A673 (cell line): Measurements from ENCODE around the gene CLDND2. TPM values are rescaled to one million over a fixed set of nuclear protein-coding genes. Genes with fewer than 3 reads are reported as not detected.

Experiments used
- BruUV-seq: library from RNA; stranded (reverse); fragments of 400-500 nt; replicated peaks from 2 replicates; lab custom pipeline; 2021; lab: Mats Ljungman, UMichigan
- CTCF ChIA-PET: fragments of 300-600 bp; sonication (Branson Sonifier 250); formaldehyde crosslinking; loops from one replicate; lab custom pipeline; 2022; ENCODE audit warnings: antibody characterized with exemption; lab: Charles Lee
- POLR2A ChIA-PET: fragments of 300-600 bp; sonication (Branson Sonifier 250); formaldehyde crosslinking; loops from one replicate; lab custom pipeline; 2022; ENCODE audit warnings: antibody characterized with exemption; ENCODE audit not compliant: low non-redundant PET; lab: Charles Lee
- DNase-seq: peaks from one replicate; pipeline ENCODE4 v3.0.0-alpha.2; 2015; ENCODE audit warnings: low spot score
- H3K27ac ChIP-seq: fragments of 200-600 bp; sonication (generic); 2 replicates; pipeline ENCODE4 v1.5.1; 2016; ENCODE audit warnings: mixed run types, low read depth, mild to moderate bottlenecking, mixed read lengths, antibody characterized with exemption, low read length; ENCODE audit not compliant: poor library complexity, severe bottlenecking
- H3K27me3 ChIP-seq: fragments of 200-600 bp; sonication (generic); replicated peaks from 2 replicates; pipeline ENCODE4 v1.6.1; 2017; ENCODE audit warnings: mixed run types, low read depth, mild to moderate bottlenecking, mixed read lengths, antibody characterized with exemption, low read length; ENCODE audit not compliant: insufficient read depth, poor library complexity
- H3K36me3 ChIP-seq: fragments of 200-600 bp; sonication (generic); 2 replicates; pipeline ENCODE4 v1.6.1; 2016; ENCODE audit warnings: mixed run types, mild to moderate bottlenecking, mixed read lengths, antibody characterized with exemption, low read length; ENCODE audit not compliant: insufficient read depth, poor library complexity, severe bottlenecking
- H3K4me1 ChIP-seq: fragments of 200-600 bp; sonication (generic); 2 replicates; pipeline ENCODE4 v1.6.1; 2017; ENCODE audit warnings: mixed run types, mild to moderate bottlenecking, mixed read lengths, antibody characterized with exemption, low read length; ENCODE audit not compliant: insufficient read depth, poor library complexity, severe bottlenecking
- H3K4me3 ChIP-seq: fragments of 200-600 bp; sonication (generic); 2 replicates; pipeline ENCODE4 v1.5.1; 2016; ENCODE audit warnings: low read depth, mixed run types, mild to moderate bottlenecking, mixed read lengths, low read length; ENCODE audit not compliant: poor library complexity, severe bottlenecking
- H3K9me3 ChIP-seq: fragments of 200-600 bp; sonication (generic); 2 replicates; pipeline ENCODE4 v1.6.1; 2016; ENCODE audit warnings: mixed run types, low read depth, mild to moderate bottlenecking, mixed read lengths, antibody characterized with exemption, low read length; ENCODE audit not compliant: poor library complexity, severe bottlenecking
- EZH2 ChIP-seq: fragments of 200-600 bp; sonication (generic); IDR thresholded peaks from 2 replicates; pipeline ENCODE4 v1.6.1; 2017; ENCODE audit warnings: borderline replicate concordance, low read depth, mild to moderate bottlenecking, mixed read lengths, antibody characterized with exemption, low read length; ENCODE audit not compliant: poor library complexity, severe bottlenecking
- intact Hi-C: fragments of 100-400 bp; cut with micrococcal nuclease; formaldehyde crosslinking; loops from one replicate; pipeline ENCODE4 v1.10.0; 2022; ENCODE audit not compliant: unreplicated experiment
- total RNA-seq: library from RNA; stranded (reverse); gene quantifications from 2 replicates; pipeline ENCODE4 v1.2.3, GENCODE V29; 2021
- TF ChIP-seq, protein P1 (sequence below): fragments of 300-800, 200-600 bp; sonication (generic); conservative IDR thresholded peaks from 2 replicates; pipeline ENCODE4 v1.5.1; 2017; ENCODE audit warnings: low read depth, mild to moderate bottlenecking, antibody characterized with exemption, low read length, moderate library complexity, mixed read lengths

CLDND2 gene
- total RNA-seq, 1 experiment from 2014 or later = not detected

DNA sequence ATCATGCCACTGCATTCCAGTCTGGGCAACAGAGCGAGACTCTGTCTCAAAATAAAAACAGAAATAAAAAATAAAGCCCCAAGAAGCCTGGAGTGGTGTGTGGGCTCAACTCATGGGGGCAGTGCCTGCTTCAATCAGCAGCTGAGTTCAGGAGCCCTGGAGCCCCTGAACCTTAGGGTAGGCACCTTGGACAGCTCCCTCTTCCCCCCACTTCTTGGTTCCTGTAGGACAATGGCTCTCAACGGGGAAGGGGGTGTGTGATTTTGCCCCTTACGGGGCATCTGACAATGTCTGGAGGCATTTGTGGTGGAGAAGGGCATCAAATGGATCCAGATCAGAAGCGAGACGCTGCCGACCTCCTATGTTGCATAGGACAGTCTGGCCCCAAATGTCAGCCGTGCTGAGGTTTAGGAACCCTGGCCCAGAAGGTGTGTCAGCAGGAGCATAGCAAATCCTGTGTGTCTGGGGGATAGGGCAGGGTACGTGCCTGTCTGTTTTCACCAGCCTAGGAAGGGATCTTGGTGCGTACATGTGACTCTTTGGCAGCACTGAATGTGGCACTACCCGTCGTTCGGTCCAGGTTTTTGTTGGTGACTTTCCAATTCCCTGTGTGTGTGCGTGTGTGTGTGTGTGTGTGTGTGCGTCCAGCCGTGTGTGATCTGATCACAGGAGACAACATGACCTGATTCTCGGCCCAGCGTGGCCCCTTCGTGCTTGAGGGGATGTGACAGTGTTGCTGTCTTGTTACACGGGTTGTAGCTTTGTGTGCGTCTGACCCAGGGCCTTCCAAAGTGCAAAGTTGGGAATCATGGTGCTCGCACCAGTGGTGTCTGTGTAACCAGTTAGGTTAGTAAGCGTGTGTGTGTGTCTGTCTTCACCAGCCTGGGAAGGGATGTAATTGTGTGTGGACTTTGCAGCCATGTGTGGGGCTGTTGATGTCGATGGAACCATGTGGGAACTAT, 49.8 kb downstream of the CLDND2 start:
- DNase-seq = no peak
- ChIA-PET POLR2A (no interaction called here), CTCF (no interaction called here)
- H3K27me3 ChIP-seq = no peaks in the 10 kb centered on the region
- no peak overlapping the region for H3K4me3 ChIP-seq
- TF ChIP-seq, protein P1, sequence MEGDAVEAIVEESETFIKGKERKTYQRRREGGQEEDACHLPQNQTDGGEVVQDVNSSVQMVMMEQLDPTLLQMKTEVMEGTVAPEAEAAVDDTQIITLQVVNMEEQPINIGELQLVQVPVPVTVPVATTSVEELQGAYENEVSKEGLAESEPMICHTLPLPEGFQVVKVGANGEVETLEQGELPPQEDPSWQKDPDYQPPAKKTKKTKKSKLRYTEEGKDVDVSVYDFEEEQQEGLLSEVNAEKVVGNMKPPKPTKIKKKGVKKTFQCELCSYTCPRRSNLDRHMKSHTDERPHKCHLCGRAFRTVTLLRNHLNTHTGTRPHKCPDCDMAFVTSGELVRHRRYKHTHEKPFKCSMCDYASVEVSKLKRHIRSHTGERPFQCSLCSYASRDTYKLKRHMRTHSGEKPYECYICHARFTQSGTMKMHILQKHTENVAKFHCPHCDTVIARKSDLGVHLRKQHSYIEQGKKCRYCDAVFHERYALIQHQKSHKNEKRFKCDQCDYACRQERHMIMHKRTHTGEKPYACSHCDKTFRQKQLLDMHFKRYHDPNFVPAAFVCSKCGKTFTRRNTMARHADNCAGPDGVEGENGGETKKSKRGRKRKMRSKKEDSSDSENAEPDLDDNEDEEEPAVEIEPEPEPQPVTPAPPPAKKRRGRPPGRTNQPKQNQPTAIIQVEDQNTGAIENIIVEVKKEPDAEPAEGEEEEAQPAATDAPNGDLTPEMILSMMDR = no peak
- no peak for TF ChIP-seq EZH2
- no peaks in the 10 kb centered on the region for H3K36me3 ChIP-seq
- H3K9me3 ChIP-seq = no peaks in the 10 kb centered on the region
- H3K4me1 ChIP-seq = no peaks in the 10 kb centered on the region
- intact Hi-C loops = no loop called here
- no peak overlapping the region for H3K27ac ChIP-seq
- no TSS peak for BruUV-seq

DNA sequence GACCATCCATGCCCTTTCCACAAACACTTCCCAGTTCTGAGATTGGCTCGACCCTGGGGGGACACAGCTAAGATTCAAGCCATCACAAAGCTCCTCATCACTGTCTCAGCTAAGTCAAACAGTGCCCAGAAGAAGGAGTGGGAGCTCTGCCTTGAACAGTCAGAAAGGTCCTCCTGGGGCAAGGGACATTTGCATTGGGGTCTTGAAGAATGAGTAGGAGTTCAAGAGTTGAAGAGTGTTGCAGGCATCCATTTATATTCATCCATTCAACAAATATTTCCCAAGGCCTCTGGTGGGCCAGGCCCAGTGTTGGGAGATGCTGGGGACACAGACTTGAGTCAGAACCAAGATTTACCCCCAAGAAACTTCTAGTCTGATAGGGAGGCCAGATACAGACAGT, 50.8 kb downstream of the CLDND2 start:
- no peaks in the 10 kb centered on the region for H3K27me3 ChIP-seq
- H3K4me1 ChIP-seq = no peaks in the 10 kb centered on the region
- BruUV-seq = no TSS peak
- H3K9me3 ChIP-seq = no peaks in the 10 kb centered on the region
- no peaks in the 10 kb centered on the region for H3K36me3 ChIP-seq
- DNase-seq = no peak
- CTCF ChIA-PET = no interaction called here
- TF ChIP-seq, protein P1 = no peak
- no peak for TF ChIP-seq EZH2
- no peak overlapping the region for H3K4me3 ChIP-seq
- H3K27ac ChIP-seq = no peak overlapping the region
- POLR2A ChIA-PET = no interaction called here
- intact Hi-C loops = no loop called here

GRCh38 chr19:51317376-51317775, 51.4 kb downstream of the CLDND2 start:
- Histone ChIP-seq H3K36me3 (no peaks in the 10 kb centered on the region), H3K27ac (no peak overlapping the region), H3K4me3 (no peak overlapping the region), H3K9me3 (no peaks in the 10 kb centered on the region), H3K4me1 (no peaks in the 10 kb centered on the region), H3K27me3 (no peaks in the 10 kb centered on the region)
- CTCF ChIA-PET = no interaction called here
- POLR2A ChIA-PET = no interaction called here
- no peak for DNase-seq
- TF ChIP-seq, protein P1 = no peak
- TF ChIP-seq EZH2 = no peak
- no TSS peak for BruUV-seq
- intact Hi-C loops = no loop called here

Other genes with a start within 250 kb of the CLDND2 start
- gene SIGLEC9, start 244.1 kb downstream of the CLDND2 start, total RNA-seq = not detected in 2 replicates
- gene SIGLEC7, start 226.7 kb downstream of the CLDND2 start, total RNA-seq = not detected in 2 replicates
- not detected in 2 replicates for gene CD33, start 143.9 kb downstream of the CLDND2 start, total RNA-seq
- gene SIGLECL1, start 117.9 kb downstream of the CLDND2 start, total RNA-seq = not detected in 2 replicates
- 0.39 and 0.94 TPM in 2 replicates for gene IGLON5, start 57.4 kb downstream of the CLDND2 start, total RNA-seq
- 0.69 and 0.94 TPM in 2 replicates for gene VSIG10L, start 26.9 kb downstream of the CLDND2 start, total RNA-seq
- 52.6 and 60.6 TPM in 2 replicates for gene ETFB, start 2.6 kb downstream of the CLDND2 start, total RNA-seq
- gene NKG7, start 3.7 kb upstream of the CLDND2 start, total RNA-seq = not detected in 2 replicates
- gene LIM2, start 19.0 kb upstream of the CLDND2 start, total RNA-seq = not detected in 2 replicates
- gene C19orf84, start 21.6 kb upstream of the CLDND2 start, total RNA-seq = not detected in 2 replicates
- gene SIGLEC10, start 48.6 kb upstream of the CLDND2 start, total RNA-seq = not detected in 2 replicates
- not detected in 2 replicates for gene SIGLEC8, start 89.5 kb upstream of the CLDND2 start, total RNA-seq
- not detected in 2 replicates for gene CEACAM18, start 109.5 kb upstream of the CLDND2 start, total RNA-seq
- not detected in 2 replicates for gene SIGLEC12, start 132.8 kb upstream of the CLDND2 start, total RNA-seq
- gene SIGLEC6, start 162.7 kb upstream of the CLDND2 start, total RNA-seq = not detected in 2 replicates
- 10.4 and 15.1 TPM in 2 replicates for gene ZNF175, start 202.3 kb upstream of the CLDND2 start, total RNA-seq